Measurements from ENCODE around the gene NANOGP8. TPM values are rescaled to one million over a fixed set of nuclear protein-coding genes. Genes with fewer than 3 reads are reported as not detected.
A peak's percentile ranks its signal among the peaks of the same experiment; 100 is the strongest.

The NANOGP8 gene
- total RNA-seq, 4 donors from 2014 or later = 2.8 TPM; not detected in 3

GRCh38 chr15:35078221-35078915 is 6.7 kb downstream of the NANOGP8 start:
- intact Hi-C loops (cut with DNase I; ENCODE audit: low total_unique reads) = no loop called here
- no peak for TF ChIP-seq POLR2A (IDR thresholded peaks at IDR 0.05)
- peak; percentile 73 to 86 (median 78) for TF ChIP-seq CTCF (IDR thresholded peaks at IDR 0.05)
- Histone ChIP-seq H3K4me3 (no peak overlapping the region), H3K27me3 (no peaks in the 10 kb centered on the region), H3K4me1 (no peaks in the 10 kb centered on the region), H3K9me3 (no peaks in the 10 kb centered on the region), H3K36me3 (no peaks in the 10 kb centered on the region), H3K27ac (no peak overlapping the region)
- peak; percentile 41 to 48 for DNase-seq

- TF ChIP-seq POLR2A (IDR thresholded peaks at IDR 0.05) (no peak), CTCF (IDR thresholded peaks at IDR 0.05) (no peak)
- Histone ChIP-seq H3K27ac (no peak overlapping the region), H3K27me3 (no peaks in the 10 kb centered on the region), H3K4me1 (no peaks in the 10 kb centered on the region), H3K9me3 (no peaks in the 10 kb centered on the region), H3K36me3 (no peaks in the 10 kb centered on the region), H3K4me3 (no peak overlapping the region)
- DNase-seq = no peak
- intact Hi-C loops (cut with DNase I; ENCODE audit: low total_unique reads) = no loop called here
These were observed 14.0 kb downstream of the NANOGP8 start for GRCh38 chr15:35071106-35071505.

GRCh38 chr15:35068846-35069475 is 16.1 kb downstream of the NANOGP8 start:
- H3K27me3 ChIP-seq = no peaks in the 10 kb centered on the region
- H3K4me1 ChIP-seq = no peaks in the 10 kb centered on the region
- no peaks in the 10 kb centered on the region for H3K36me3 ChIP-seq
- intact Hi-C loops (cut with DNase I; ENCODE audit: low total_unique reads) = no loop called here
- no peaks in the 10 kb centered on the region for H3K9me3 ChIP-seq
- DNase-seq = no peak
- peak overlapping the region in 1 of 2 donors; percentile 44 for H3K27ac ChIP-seq
- no peak overlapping the region for H3K4me3 ChIP-seq
- no peak for TF ChIP-seq CTCF (IDR thresholded peaks at IDR 0.05)
- no peak for TF ChIP-seq POLR2A (IDR thresholded peaks at IDR 0.05)

GRCh38 chr15:35067496-35068347 is 17.4 kb downstream of the NANOGP8 start:
- H3K4me3 ChIP-seq = no peak overlapping the region
- no peaks in the 10 kb centered on the region for H3K36me3 ChIP-seq
- no peak for DNase-seq
- intact Hi-C loops (cut with DNase I; ENCODE audit: low total_unique reads) = no loop called here
- no peaks in the 10 kb centered on the region for H3K27me3 ChIP-seq
- H3K9me3 ChIP-seq = no peaks in the 10 kb centered on the region
- H3K27ac ChIP-seq = peak overlapping the region; percentile 44 to 61
- TF ChIP-seq CTCF (IDR thresholded peaks at IDR 0.05) (no peak), POLR2A (IDR thresholded peaks at IDR 0.05) (no peak)
- no peaks in the 10 kb centered on the region for H3K4me1 ChIP-seq

- no peak overlapping the region for H3K4me3 ChIP-seq
- H3K27me3 ChIP-seq = no peaks in the 10 kb centered on the region
- no peaks in the 10 kb centered on the region for H3K4me1 ChIP-seq
- no peak for TF ChIP-seq CTCF (IDR thresholded peaks at IDR 0.05)
- TF ChIP-seq POLR2A (IDR thresholded peaks at IDR 0.05) = no peak
- H3K36me3 ChIP-seq = no peaks in the 10 kb centered on the region
- DNase-seq = no peak
- no peak overlapping the region for H3K27ac ChIP-seq
- no peaks in the 10 kb centered on the region for H3K9me3 ChIP-seq
- intact Hi-C loops (cut with DNase I; ENCODE audit: low total_unique reads) = no loop called here
These were observed 19.0 kb downstream of the NANOGP8 start for GRCh38 chr15:35066094-35066493.
